Measurements from ENCODE around the gene ARGFX.
"Not testable (repeated sequence)": the region's sequence is repeated elsewhere in the genome, so short reads cannot be mapped to it uniquely, and the experiment has no call there.

ARGFX gene

DNA sequence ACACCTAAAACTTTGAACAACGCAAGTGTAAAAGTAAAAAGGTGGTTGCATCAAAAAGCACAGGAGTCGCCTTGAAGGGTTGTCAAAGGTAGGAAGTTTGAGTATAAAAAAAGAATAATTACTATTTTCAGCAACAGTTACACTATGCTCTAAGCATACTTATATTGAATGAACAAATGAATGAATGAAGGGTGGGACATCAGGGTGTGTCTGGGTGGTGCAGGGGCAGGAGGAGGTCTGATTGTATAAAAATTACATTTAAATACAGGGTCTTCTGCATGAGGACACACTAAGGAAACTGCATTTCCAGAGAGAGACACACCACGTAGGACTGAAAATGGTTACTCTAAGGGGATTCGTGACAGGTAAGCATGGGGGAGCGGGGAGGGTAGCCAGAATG lies at the start of gene ARGFX:
TSS of gene ARGFX (plus strand) at position 301 of the 400 bp plus-strand sequence. CDS start 2,765 bp downstream, outside the sequence.
- in situ Hi-C loops (cut with HindIII; ENCODE audit: low sequenced_read_pairs), result no loop called here

DNA sequence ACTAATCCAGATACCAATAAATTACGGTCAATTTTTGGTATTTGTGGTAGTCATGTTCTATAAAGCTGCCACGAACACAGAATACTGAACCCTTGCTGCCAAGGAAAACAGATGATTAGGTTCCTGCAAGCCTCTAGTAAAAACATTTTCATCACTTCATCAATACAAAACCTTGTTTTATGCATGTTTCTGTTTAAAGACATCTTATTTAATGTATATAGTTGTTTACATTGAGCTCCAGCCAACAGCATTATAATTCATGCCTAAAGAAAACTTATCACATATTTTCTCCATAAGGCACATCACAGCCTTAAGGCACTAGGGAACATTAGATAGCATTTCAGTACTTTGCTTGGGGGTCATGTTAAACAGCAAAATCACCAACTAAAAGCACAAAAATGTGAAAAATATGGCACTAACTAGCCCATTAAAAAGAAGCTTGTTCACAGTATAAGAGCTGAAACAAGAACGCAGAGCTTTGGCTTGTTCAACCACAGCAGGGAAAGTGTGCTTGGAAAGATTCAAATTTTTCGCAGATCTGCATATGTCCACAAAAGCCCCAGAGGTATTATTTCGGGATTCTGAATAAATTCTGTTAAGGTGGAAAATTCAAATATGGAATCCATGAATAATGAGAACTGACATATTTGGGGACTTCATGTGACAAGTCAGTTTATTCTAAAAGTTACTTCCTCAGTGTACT lies 49.6 kb upstream of the ARGFX start:
- in situ Hi-C loops (cut with HindIII; ENCODE audit: low sequenced_read_pairs), result no loop called here

DNA sequence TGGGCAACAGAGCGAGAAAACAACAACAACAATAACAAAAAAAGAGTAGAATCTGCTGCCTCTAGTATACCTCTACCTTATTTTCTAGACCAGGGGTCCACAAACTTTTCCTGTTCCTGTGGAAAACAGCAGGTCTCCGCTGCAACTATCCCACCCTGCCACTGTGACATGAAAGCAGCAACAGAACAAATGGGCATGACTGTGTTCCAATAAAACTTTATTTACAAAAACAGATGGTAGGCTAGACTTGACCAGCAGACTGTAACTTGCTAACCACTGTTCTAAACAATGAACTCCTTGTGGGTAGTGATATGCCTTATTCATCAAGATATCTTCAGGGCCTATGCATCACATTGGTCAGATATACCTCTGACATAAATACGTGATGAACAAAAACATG lies 47.2 kb upstream of the ARGFX start:
- in situ Hi-C loops (cut with HindIII; ENCODE audit: low sequenced_read_pairs), result no loop called here

DNA sequence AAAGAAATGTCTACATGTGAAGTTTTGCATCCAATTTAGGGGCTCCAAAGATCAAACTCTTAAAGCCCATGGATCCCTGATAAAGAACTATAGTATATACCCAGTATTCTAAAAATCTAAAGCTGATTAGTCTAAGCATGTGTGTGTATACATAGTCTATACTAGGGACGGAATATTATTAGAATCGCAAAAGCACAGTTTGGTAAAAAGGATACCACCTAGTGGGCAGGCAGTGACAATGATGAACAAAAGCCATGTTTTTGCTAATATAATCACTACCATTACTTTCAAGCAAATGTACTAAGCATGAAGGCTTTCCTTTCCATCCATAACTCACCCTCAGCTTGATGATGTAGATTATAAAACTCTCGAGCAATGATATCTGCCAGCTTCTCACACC lies 38.4 kb upstream of the ARGFX start:
- in situ Hi-C loops (cut with HindIII; ENCODE audit: low sequenced_read_pairs), result no loop called here

DNA sequence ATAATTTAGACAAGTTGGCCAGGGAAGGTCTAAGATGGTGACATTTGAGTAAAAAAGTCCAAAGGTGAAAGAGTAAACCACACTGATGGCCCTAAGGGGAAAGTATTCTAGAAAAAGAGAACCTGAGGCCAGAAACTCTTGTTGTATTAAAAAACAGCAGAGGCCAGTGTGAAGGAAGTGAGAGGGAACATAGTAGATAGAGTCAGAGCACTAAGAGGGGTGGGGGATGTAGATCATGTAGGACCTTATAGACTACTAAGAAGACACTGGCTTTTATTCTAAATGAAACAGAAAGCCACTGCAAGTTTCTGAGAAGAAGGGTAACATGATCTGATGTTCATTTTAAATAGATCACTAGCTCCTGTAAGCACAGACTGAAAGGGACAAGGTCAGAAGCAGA lies 36.5 kb upstream of the ARGFX start:
- in situ Hi-C loops (cut with HindIII; ENCODE audit: low sequenced_read_pairs), result no loop called here

DNA sequence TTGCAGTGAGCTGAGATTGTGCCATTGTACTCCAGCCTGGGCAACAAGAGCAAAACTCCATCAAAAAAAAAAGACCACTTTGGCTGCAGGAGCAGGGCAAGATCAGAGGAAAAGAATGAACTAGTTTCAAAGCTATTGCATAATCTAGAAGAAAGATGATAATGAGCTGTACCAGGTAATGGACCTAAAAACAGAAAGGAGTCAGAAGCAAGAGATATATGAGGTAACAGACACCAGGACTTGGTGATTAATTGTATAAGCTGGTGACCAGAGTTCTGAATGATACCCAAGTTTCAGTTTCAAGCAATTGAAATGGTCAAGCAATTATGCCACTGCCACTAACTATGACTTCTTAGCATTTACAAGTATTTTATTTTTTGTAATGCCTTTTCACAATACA lies 24.8 kb upstream of the ARGFX start:
- in situ Hi-C loops (cut with HindIII; ENCODE audit: low sequenced_read_pairs), result no loop called here

DNA sequence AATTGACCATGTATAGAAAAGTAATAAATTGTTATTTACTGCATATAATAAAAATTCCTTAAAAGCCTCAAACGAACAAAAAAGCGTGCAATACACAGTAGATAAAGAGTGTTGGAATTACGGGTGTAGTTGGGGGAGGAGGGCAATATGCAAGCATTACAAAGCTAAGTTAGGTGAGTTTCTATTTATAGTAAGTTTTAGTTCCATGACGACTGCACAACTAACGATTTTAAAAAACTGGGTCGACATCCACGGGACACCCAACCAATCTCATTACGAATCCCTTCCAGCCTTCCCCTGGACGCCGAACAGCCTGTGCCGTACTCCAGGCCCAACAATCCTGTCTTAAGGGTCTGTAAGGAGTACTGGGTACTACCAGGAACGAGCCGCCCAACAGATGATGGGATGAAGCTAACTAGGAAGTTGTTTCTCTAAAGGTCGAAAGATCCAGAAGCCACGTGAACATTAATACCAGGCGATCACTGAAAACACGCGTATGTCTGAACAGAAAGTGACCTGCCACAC lies 22.6 kb upstream of the ARGFX start:
- in situ Hi-C loops (cut with HindIII; ENCODE audit: low sequenced_read_pairs), result no loop called here

DNA sequence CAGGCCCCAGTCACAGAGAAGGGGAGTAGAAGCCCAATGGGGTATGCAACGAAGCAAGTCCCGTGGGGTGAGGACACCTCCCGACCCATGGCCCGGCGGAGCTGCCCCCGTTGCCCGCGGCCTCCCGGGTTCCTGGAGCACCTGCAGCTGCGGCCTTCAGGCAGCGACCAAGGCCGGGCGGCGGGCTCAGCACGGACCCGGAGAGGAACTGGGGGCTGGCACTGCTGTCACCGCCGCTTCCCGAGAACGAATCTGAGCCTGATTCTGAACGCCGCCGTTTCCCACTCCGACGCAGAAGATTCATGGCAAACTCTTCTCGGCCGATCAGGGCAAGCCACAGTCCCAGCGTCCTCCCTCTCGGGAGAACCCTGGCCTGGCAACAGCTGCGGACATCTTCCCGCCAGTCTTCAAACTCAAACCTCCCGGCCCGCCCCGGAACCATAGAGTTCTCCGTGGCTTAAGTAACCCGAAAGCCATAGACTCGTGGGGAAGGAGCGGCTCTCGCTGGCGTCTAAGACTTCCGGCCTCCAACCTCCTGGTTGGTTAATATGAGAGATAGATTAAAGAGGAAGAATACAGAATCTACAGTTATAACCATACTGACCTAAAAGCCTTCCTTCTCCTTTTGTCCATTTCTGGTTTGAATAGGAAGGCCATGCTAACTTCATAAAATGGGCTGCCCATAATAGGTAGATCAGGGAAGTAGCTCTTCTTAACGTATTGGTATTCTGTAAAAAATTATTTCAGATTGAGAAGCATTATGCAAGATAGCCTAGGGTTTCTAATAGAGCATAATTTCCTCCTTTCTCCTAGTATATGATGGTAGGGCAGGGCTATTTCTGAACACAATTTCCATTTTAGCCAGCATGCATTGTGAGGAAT lies 21.9 kb upstream of the ARGFX start, which contains the start of gene POLQ:
TSS of gene POLQ (minus strand) at position 415 of the 882 bp plus-strand sequence. CDS start at position 304, 111 bp downstream.
- in situ Hi-C loops (cut with HindIII; ENCODE audit: low sequenced_read_pairs), result no loop called here

DNA sequence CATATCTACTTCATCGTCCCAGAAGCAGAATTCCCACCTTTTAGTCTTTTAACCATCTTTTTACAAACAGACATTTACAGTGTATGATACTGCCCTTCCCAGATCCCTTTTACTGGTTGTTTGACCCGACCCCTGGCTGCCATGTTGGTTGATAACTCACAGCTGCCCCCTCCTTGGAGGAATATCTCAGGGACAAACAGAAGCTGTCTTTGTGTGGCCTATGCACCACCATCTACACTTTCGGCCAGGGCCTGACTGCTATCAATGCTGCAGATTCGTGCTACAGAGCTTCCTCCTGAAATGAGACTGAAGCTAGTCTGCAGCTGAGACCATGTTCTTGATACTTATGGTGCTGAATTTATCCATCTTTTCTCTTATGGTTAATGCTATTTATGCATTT lies 15.4 kb upstream of the ARGFX start:
- in situ Hi-C loops (cut with HindIII; ENCODE audit: low sequenced_read_pairs), result loop anchor here (10.0 kb wide), 1 partner anchor 52 kb away; no protein-coding TSS in a partner anchor

DNA sequence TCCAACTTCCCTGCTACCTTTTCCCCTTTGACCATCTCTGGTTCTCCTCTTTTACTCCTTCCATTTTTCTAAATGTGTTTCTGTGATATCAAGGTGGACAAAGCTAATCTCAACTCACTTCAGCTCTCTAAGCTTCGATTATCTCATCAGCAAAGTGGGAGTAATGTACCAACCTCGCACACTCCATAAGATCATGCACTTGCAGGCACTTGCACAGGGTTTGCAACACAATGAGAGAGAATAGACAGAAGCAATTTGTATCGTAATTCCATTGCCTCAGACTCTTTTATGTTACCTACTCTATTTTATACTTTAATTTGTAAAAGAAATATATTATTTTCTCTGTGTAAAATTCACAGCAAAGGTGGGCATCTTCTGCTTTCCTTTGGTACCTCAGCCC lies 15.0 kb upstream of the ARGFX start:
- in situ Hi-C loops (cut with HindIII; ENCODE audit: low sequenced_read_pairs), result loop anchor here (10.0 kb wide), 1 partner anchor 52 kb away; no protein-coding TSS in a partner anchor

DNA sequence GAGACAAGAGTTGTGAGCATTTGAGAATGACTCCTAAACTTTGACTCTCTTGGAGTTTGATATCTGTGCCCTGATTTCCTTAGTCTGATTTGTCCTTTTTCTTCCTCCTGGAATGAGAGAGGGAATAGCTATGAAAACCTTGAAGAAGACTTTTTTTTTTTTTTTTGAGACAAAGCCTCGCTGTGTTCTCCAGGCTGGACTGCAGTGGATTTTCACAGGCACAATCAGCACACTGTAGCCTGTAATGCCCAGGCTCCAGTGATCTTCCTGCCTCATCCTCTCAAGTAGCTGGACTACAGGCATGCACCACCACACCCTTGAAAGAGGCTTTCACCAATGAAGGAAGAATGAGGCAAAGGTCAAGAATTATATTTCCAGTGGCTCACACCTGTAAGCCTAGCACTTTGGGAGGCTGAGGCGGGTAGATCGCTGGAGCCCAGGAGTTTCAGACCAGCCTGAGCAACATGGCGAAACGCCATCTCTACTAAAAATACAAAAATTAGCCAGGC lies 10.3 kb upstream of the ARGFX start:
- in situ Hi-C loops (cut with HindIII; ENCODE audit: low sequenced_read_pairs), result loop anchor here (10.0 kb wide), 1 partner anchor 47 kb away; no protein-coding TSS in a partner anchor

DNA sequence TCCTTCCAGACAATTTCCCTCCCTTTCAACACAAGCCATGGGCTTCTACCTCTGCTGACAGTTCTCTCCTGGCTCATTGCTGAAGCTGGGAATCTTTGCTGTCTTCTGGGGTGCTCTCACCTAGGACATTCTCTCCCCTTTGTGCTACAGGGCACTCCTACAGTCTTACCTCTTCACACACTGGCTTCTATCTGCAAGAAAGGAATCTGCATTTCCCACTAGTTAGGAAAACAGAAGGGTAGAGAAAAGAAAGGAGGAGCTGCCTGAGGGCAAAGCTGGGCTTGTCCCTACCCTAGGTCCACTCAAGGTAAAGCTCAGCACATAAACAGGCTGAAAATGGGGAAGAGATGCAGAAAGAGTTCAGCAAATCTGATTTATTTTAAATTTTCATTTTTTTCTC lies 5.6 kb upstream of the ARGFX start:
- in situ Hi-C loops (cut with HindIII; ENCODE audit: low sequenced_read_pairs), result no loop called here

DNA sequence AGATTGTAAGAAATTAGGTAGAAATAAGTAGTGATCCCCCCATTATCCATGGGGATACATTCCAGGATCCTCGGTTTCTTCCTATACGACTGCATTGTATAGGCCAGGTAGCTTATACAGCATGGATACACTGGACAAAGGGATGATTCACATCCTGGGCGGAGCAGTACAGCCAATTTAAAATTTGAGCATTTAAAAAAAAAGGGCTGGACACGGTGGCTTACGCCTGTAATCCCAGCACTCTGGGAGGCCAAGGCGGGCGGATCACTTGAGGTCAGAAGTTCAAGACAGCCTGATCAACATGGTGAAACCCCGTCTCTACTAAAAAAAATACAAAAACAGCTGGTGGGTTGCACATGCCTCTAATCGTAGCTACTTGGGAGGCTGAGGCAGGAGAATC lies 976 bp upstream of the ARGFX start:
- in situ Hi-C loops (cut with HindIII; ENCODE audit: low sequenced_read_pairs), result no loop called here

DNA sequence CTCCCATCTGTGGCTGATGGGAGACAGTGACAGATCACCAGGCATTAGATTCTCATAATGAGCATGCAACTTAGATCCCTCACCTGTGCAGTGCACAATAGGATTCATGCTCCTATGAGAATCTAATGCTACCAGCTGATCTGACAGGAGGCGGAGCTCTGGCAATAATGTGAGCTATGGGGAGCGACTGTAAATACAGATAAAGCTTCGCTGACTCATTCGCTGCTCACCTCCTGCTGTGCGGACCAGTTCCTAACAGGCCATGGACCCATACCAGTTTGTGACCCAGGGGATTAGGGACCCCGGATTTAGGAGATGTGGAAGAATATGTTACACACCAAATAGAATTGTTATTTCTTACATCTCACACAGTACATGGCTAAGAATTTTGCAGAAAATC lies 6.7 kb downstream of the ARGFX start:
- in situ Hi-C loops (cut with HindIII; ENCODE audit: low sequenced_read_pairs), result no loop called here

DNA sequence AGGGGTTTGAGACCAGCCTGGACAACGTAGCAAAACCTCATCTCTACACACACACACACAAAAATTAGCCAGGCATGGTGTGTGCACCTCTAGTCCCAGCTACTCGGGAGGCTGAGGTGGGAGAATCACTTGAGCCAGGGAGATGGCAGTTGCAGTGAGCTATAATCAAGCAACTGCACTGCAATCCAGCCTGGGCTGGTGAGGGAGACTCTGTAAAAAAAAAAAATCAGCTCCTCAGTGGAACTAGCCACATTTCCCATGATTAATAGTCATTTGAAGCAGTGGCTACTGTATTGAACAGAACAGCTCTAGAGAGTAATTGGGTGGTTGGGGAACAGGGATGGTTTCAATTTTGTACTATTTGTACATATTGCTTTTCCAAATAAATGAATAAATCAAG lies 13.9 kb downstream of the ARGFX start:
- in situ Hi-C loops (cut with HindIII; ENCODE audit: low sequenced_read_pairs), result no loop called here

DNA sequence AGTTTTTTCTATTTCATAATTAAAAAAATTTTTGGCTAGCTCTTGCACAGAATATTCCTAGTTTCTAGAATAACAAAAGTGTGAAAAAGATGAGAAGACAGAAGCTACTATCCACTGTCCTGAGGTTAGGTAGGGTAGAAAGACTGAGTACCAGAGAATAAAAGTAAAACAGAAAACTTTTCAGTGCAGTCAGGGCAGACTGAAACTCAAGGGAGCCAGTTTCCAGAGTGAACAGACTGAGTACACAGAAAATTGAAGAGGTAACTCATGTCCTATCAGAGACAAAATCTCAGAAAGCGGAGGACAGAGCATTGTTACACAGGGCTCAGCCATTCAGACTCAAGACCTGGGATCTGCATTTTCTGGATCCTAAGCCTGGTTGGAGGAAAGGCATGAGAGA lies 16.7 kb downstream of the ARGFX start:
- in situ Hi-C loops (cut with HindIII; ENCODE audit: low sequenced_read_pairs), result no loop called here

DNA sequence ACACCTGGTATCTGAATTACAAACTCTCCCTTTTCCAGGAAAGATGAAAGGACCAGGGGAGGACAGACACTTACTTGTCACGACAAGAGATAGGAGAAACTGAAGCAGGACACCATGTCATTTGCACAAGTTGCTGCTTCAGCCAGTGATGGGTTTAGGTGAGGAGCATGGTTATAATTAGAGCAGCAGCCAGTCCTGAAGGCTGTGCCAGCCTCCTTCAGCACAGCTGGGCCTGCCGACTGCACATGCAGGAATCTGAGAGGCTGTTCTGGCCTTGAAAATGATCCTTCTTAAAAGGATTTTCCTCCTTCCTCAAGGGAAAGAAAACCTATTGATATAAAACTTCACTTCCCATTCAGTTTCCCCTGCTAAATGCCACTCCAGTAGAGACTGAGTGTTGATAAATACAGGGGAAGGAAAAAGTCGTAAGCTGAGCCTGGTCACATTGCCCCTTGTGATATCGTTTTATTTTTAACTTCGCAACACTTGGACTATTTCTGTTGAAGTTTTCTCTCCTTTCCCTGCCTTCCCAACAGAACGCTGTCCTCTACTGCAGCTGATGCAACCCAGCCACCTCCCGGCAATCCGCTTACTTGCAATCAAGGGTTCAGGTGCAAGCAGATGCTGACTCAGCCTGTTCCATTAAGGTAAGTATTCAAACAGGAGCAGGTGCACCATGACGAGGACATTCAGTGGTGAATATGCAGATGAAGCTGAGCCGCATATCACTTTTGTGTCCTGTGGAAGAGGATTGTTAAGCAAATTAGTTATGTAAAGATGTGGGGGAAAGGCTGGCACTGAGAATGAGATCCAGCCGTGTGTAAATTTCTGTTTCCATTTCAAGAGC lies 25.3 kb downstream of the ARGFX start, which contains the start of gene FBXO40:
TSS of gene FBXO40 (plus strand) at position 524 of the 847 bp plus-strand sequence. CDS start 27,197 bp downstream, outside the sequence.
- in situ Hi-C loops (cut with HindIII; ENCODE audit: low sequenced_read_pairs), result no loop called here

DNA sequence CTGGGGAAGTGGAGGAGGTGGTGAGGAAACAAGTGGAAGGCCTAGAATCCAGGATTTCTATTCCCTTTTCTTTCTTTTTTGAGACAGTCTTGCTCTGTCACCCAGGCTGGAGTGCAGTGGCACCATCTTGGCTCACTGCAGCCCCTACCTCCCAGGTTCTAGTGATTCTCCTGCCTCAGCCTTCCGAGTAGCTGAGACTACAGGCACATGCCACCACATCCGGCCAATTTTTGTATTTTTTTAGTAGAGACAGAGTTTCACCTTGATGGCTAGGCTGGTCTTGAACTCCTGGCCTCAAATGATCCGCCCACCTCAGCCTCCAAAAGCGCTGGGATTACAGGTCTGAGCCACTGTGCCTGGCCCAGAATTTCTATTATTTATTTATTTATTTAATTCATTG lies 26.1 kb downstream of the ARGFX start:
- in situ Hi-C loops (cut with HindIII; ENCODE audit: low sequenced_read_pairs), result not testable (repeated sequence)

DNA sequence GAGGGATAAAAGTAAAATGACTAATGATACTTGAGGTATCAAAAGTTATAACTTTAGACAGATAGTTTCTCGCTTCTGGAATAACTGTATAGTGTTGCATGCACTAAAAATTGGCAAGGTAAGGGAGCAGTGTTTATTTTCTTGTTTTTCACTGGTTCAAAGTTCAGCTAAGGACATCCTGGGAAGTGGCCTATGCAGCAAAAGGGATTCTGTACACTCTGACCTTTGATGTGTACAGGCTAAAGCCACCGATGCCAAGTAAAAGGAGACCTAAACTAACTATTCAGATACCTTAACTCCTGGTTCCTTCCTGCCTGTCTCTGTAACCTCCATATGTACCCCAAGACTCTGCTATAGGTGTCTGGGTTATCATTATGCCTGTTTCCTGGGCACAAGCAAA lies 27.1 kb downstream of the ARGFX start:
- in situ Hi-C loops (cut with HindIII; ENCODE audit: low sequenced_read_pairs), result no loop called here

DNA sequence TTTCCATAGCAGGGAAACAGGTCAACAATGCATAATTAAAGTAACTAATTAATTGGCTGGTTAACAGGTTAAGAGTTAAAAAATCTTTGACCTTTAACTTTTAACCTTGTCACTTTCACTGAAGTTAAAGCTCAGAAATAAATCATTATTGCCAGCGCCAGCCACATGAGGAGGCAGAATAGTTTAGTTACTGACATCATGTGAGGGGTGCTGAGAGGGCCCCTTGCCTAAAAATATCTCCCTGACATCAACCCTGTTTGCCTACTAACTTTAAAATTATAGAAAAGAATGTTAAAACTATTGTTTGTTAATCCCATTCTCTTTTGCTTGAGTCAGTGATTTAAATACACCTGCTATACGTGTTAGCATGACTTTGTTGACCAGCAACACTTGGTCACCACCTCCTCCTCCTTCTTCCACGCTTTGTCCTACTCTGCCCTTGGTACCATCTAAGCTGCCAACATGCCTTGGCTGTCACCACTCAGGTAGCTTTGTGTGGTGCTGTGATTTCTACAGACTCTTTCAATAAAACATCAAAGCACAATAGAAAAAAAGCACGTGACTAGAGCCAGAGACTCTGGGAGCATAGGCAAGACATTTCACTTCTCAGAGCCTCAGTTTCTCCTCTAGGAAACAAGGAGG lies 28.1 kb downstream of the ARGFX start:
- in situ Hi-C loops (cut with HindIII; ENCODE audit: low sequenced_read_pairs), result no loop called here

Measured in endothelial cell of hepatic sinusoid (primary cell).